H1 (cell line): ENCODE measurements around the gene IGSF9B. TPM values are rescaled to one million over a fixed set of nuclear protein-coding genes. Genes with fewer than 3 reads are reported as not detected.

Source experiments
- BCL11A ChIP-seq, 2 experiments: IDR thresholded peaks; one replicate each; pipeline ENCODE4 v1.6.1; 2011; ENCODE audit warnings: low read depth in 2 of 2, low read length in 2 of 2, mild to moderate bottlenecking in 2 of 2
- E2F6 ChIP-seq: IDR thresholded peaks from 2 replicates; pipeline ENCODE4 v1.6.1; 2012; ENCODE audit warnings: inconsistent platforms
- HDAC6 ChIP-seq: IDR thresholded peaks from one replicate; pipeline ENCODE4 v1.7.1; 2012; ENCODE audit warnings: low read depth, mild to moderate bottlenecking, inconsistent platforms, low read length, moderate library complexity
- POU5F1 ChIP-seq: IDR thresholded peaks from 2 replicates; pipeline ENCODE4 v1.6.1; 2011; ENCODE audit warnings: low read depth, mild to moderate bottlenecking, low read length, moderate library complexity
- SIRT6 ChIP-seq: IDR thresholded peaks from one replicate; pipeline ENCODE4 v1.7.1; 2012; ENCODE audit warnings: low read length, inconsistent platforms
- SRF ChIP-seq: IDR thresholded peaks from 2 replicates; pipeline ENCODE4 v1.6.1; 2011; ENCODE audit warnings: mild to moderate bottlenecking, low read depth, low read length, moderate library complexity
- SUZ12 ChIP-seq: fragments of 200-600 bp; sonication (generic); IDR thresholded peaks from 2 replicates; pipeline ENCODE4 v1.6.1; 2012; ENCODE audit warnings: mild to moderate bottlenecking, inconsistent platforms, low read length, moderate library complexity, mixed read lengths
- polyA plus RNA-seq, 7 experiments: library from polyadenylated mRNA; depleted of rRNA in 3 of 7; stranded (reverse) in 5 of 7; unstranded in 2 of 7; fragments of >200 nt in 5 of 7; fragments of 200-250 nt in 2 of 7; gene quantifications; 1 replicate in 5 of 7; 2 replicates in 1 of 7; 4 replicates in 1 of 7; pipeline versions ENCODE4 v1.2.1 to v1.2.3, GENCODE V29; 2011 to 2013; ENCODE audit warnings: missing spikeins in 2 of 7, mixed read lengths in 2 of 7
- total RNA-seq: library from RNA; stranded (reverse); fragmentation: NEBNext Ultra II Directional; extraction: Animal tissue kit (Norgen Biotek cat#: 25700); gene quantifications from 2 replicates; pipeline ENCODE4 v1.2.1, GENCODE V29; 2021

IGSF9B gene
- total and polyA plus RNA-seq, 2 of the 8 experiments (the other 6 are each of a cell fraction or from before 2014, with no cell fraction given), result 16.5 to 49.2 TPM

GRCh38 chr11:133906241-133906640 is 50.5 kb downstream of the IGSF9B start (continued):
- TF ChIP-seq SUZ12 (no peak), BCL11A (IDR thresholded peaks at IDR 0.05; ENCODE audit: low read depth in 2 of 2, low read length in 2 of 2) (no peak), E2F6 (no peak), POU5F1 (no peak), HDAC6 (no peak), SRF (no peak), SIRT6 (no peak)
